Nephron (organoid): ENCODE data around the gene G6PD.
"Not testable (repeated sequence)": the region's sequence is repeated elsewhere in the genome, so short reads cannot be mapped to it uniquely, and the experiment has no call there.

ENCODE experiments used
- H3K27ac Mint-ChIP-seq, 3 experiments: 2 replicates each; pipeline ENCODE4 v1.8.0; 2020; ENCODE audit warnings: mixed read lengths in 3 of 3, mild to moderate bottlenecking in 2 of 3, moderate library complexity in 1 of 3
- H3K27me3 Mint-ChIP-seq: 2 replicates; pipeline ENCODE4 v1.8.0; 2021; ENCODE audit warnings: low read depth, mild to moderate bottlenecking, moderate library complexity, mixed read lengths
- H3K36me3 Mint-ChIP-seq: 2 replicates; pipeline ENCODE4 v1.8.0; 2020; ENCODE audit warnings: low read depth, mixed read lengths
- H3K4me1 Mint-ChIP-seq: 2 replicates; pipeline ENCODE4 v1.8.0; 2020; ENCODE audit warnings: mixed read lengths
- H3K4me3 Mint-ChIP-seq, 3 experiments: 2 replicates each; pipeline ENCODE4 v1.8.0; 2020; ENCODE audit warnings: mild to moderate bottlenecking in 3 of 3, mixed read lengths in 3 of 3, moderate library complexity in 2 of 3
- H3K9me3 Mint-ChIP-seq: 2 replicates; pipeline ENCODE4 v1.8.0; 2020; ENCODE audit warnings: mixed read lengths
- TF ChIP-seq, protein P1 (sequence below), 3 experiments: fragments of 200-600 bp; sonication (generic); IDR thresholded peaks; one replicate each; pipeline ENCODE4 v1.5.0; 2021; ENCODE audit warnings: antibody characterized with exemption in 3 of 3; ENCODE audit not compliant: unreplicated experiment in 3 of 3

G6PD gene

DNA sequence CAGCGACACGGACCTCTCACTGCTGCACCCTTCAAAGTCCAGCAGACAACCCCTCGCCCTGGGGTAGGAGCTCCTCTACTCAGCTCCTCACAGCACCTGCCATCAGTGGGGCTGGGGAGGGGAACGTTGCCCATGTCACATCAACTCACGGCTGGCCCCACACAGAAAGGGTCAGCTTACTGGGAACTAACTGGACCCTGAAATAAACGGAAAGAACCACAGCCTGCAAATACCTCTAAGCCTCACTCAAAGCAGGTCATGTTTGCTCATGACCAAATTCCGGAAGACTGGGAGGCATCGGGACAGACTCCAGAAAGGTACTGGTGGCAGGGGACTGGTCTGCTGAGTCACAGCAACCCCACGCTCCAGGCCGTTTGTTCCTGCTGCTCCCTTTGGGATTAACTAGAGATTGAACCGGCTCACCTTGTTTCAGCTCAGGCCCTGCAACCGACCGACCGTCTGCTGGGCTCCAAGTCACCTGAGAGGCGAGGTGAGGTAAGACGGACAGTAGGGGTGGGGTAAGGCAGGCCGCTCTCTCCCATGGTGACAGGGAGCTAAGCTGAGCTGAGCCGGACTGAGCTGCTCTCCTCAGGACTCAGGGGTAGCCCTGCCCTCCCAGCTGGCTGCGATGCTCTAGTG, 5.6 kb downstream of the G6PD start:
- TF ChIP-seq, protein P1, sequence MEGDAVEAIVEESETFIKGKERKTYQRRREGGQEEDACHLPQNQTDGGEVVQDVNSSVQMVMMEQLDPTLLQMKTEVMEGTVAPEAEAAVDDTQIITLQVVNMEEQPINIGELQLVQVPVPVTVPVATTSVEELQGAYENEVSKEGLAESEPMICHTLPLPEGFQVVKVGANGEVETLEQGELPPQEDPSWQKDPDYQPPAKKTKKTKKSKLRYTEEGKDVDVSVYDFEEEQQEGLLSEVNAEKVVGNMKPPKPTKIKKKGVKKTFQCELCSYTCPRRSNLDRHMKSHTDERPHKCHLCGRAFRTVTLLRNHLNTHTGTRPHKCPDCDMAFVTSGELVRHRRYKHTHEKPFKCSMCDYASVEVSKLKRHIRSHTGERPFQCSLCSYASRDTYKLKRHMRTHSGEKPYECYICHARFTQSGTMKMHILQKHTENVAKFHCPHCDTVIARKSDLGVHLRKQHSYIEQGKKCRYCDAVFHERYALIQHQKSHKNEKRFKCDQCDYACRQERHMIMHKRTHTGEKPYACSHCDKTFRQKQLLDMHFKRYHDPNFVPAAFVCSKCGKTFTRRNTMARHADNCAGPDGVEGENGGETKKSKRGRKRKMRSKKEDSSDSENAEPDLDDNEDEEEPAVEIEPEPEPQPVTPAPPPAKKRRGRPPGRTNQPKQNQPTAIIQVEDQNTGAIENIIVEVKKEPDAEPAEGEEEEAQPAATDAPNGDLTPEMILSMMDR (IDR thresholded peaks at IDR 0.05; ENCODE audit: unreplicated experiment in 3 of 3), result no peak
- no peaks in the 10 kb centered on the region for H3K27me3 Mint-ChIP-seq
- peaks cover 24% of the 10 kb centered on the region for H3K36me3 Mint-ChIP-seq
- H3K4me3 Mint-ChIP-seq, result no peak overlapping the region
- peaks cover 9% of the 10 kb centered on the region for H3K4me1 Mint-ChIP-seq
- H3K27ac Mint-ChIP-seq, result no peak overlapping the region
- H3K9me3 Mint-ChIP-seq, result peaks cover 9% of the 10 kb centered on the region

DNA sequence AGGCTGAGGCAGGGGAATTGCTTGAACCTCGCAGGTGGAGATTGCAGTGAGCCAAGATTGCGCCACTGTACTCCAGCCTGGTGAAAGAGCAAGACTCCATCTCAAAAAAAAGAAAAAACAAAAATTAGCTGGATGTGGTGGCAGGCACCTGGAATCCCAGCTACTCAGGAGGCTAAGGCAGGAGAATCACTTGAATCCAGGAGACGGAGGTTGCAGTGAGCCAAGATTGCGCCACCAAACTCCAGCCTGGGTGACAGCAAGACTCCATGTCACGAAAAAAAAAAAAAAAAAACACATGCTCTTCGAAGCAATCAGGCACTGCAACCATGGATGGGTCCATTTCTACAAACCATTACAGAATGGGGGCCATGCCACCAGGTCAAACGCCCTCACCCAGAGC, 6.3 kb downstream of the G6PD start:
- peaks cover 21% of the 10 kb centered on the region for H3K36me3 Mint-ChIP-seq
- not testable (repeated sequence) for H3K4me3 Mint-ChIP-seq, H3K27me3 Mint-ChIP-seq

DNA sequence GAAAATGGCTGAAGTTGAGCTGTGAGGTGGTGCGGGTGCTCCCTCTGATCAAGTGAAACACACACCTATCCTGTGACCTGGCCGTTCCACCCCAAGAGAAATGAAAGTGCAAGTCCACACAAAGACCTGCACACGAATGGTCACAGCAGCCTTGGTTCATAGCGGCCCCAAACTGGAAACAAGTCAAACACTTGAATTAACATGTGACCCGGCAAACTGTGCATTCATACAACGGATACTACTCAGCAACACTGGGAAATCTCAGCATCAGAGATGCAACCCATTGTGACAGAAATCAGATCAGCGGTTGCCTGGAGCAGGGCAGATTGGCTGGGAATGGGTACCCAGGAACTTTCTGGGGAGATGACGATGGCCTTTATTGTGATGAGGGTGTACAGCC, 7.6 kb downstream of the G6PD start:
- H3K27ac Mint-ChIP-seq, result no peak overlapping the region
- H3K27me3 Mint-ChIP-seq, result no peaks in the 10 kb centered on the region

More for the DNA sequence above, 6.3 kb downstream of the G6PD start:
- not testable (repeated sequence) for H3K27ac Mint-ChIP-seq, H3K9me3 Mint-ChIP-seq, H3K4me1 Mint-ChIP-seq

DNA sequence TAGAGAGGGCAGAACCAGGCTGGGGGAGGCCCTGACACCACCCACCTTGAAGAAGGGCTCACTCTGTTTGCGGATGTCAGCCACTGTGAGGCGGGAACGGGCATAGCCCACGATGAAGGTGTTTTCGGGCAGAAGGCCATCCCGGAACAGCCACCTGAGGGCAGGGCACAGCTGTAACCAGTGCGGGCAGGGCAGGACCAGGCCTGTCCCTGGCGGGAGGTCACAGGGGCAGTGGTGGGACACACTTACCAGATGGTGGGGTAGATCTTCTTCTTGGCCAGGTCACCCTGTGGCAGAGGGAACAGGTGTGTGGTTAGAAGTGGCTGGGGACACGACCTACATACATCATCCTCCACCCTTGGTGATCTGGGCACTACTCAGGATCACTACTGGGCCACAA, 10.8 kb downstream of the G6PD start:
- Mint-ChIP-seq H3K36me3 (peaks cover 14% of the 10 kb centered on the region), H3K27ac (no peak overlapping the region), H3K9me3 (peaks cover 5% of the 10 kb centered on the region), H3K4me3 (no peak overlapping the region), H3K4me1 (no peaks in the 10 kb centered on the region), H3K27me3 (no peaks in the 10 kb centered on the region)
- TF ChIP-seq, protein P1 (IDR thresholded peaks at IDR 0.05; ENCODE audit: unreplicated experiment in 3 of 3), result no peak

More for the DNA sequence above, 7.6 kb downstream of the G6PD start:
- TF ChIP-seq, protein P1 (IDR thresholded peaks at IDR 0.05; ENCODE audit: unreplicated experiment in 3 of 3), result no peak
- H3K4me1 Mint-ChIP-seq, result no peaks in the 10 kb centered on the region
- no peak overlapping the region for H3K4me3 Mint-ChIP-seq
- peaks cover 17% of the 10 kb centered on the region for H3K36me3 Mint-ChIP-seq
- peaks cover 5% of the 10 kb centered on the region for H3K9me3 Mint-ChIP-seq

DNA sequence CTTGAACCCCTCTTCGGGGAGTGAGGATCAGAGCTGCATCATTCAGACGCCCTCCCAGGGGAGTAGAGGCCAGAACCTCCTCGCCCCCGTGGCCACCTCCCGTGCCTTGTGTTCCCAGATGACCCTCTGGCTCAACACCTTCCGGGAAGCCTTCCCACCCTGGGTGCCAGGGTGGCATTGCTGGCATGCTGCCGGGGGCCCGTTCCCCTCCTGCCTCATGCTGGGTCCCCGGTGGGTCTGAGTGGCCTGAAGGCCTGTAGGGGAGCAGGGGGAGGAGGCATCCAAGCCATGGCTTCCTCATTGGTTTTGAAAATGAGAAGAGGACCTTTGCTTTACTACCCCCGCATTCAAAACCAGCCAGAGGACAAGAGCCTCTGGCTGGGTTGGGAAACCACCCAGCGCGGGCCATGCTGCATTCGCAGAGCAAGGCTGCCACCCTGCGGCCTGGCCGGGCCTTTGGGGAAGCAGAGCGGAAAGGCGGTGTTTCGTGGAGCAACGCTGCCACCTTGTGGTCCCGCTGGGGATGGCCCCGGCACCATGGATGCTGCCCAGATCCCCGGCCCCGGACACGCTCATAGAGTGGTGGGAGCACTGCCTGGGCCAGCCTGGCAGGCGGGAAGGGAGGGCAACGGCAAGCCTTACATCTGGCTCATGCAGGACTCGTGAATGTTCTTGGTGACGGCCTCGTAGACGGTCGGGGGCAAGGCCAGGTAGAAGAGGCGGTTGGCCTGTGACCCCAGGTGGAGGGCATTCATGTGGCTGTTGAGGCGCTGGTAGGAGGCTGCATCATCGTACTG, 11.9 kb downstream of the G6PD start:
- H3K9me3 Mint-ChIP-seq, result peaks cover 5% of the 10 kb centered on the region
- H3K4me3 Mint-ChIP-seq, result no peak overlapping the region
- no peaks in the 10 kb centered on the region for H3K4me1 Mint-ChIP-seq
- TF ChIP-seq, protein P1 (IDR thresholded peaks at IDR 0.05; ENCODE audit: unreplicated experiment in 3 of 3), result peak; percentile 84 to 92 (median 88)
- peaks cover 14% of the 10 kb centered on the region for H3K36me3 Mint-ChIP-seq
- no peaks in the 10 kb centered on the region for H3K27me3 Mint-ChIP-seq
- no peak overlapping the region for H3K27ac Mint-ChIP-seq

DNA sequence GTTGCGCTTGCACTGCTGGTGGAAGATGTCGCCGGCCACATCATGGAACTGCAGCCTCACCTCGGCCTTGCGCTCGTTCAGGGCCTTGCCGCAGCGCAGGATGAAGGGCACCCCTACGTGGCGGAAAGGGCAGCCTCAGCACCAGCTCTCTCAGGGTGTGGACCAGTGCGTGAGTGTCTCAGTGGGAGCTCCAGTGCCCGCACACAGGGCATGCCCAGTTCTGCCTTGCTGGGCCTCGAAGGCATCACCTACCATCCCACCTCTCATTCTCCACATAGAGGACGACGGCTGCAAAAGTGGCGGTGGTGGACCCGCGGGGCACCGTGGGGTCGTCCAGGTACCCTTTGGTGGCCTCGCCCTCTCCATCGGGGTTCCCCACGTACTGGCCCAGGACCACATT, 14.0 kb downstream of the G6PD start:
- Mint-ChIP-seq H3K27me3 (no peaks in the 10 kb centered on the region), H3K4me3 (no peak overlapping the region), H3K36me3 (peaks cover 3% of the 10 kb centered on the region), H3K9me3 (no peaks in the 10 kb centered on the region), H3K27ac (no peak overlapping the region), H3K4me1 (no peaks in the 10 kb centered on the region)
- TF ChIP-seq, protein P1 (IDR thresholded peaks at IDR 0.05; ENCODE audit: unreplicated experiment in 3 of 3), result no peak
